K562 (cell line): ENCODE results near the gene BCL6B. TPM values are rescaled to one million over a fixed set of nuclear protein-coding genes. Genes with fewer than 3 reads are reported as not detected.

Experiments
- ARID3A ChIP-seq: IDR thresholded peaks from 2 replicates; pipeline ENCODE4 v1.6.1; 2012; ENCODE audit warnings: low read depth, low read length, improper control_type of control experiment, borderline replicate concordance
- ATF2 ChIP-seq: sonication (generic); formaldehyde crosslinking; IDR thresholded peaks from 2 replicates; pipeline ENCODE4 v1.8.1; 2022; ENCODE audit warnings: missing genetic modification reagents
- BCL6 ChIP-seq: fragments of 250-450 bp; sonication (Bioruptor Pico); IDR thresholded peaks from 2 replicates; pipeline ENCODE4 v1.4.0; 2020
- CREB3 ChIP-seq: fragments of 450-650 bp; conservative IDR thresholded peaks from 2 replicates; pipeline ENCODE4 v1.6.1; 2016; ENCODE audit warnings: missing genetic modification characterization, low read depth, mild to moderate bottlenecking, missing compliant biosample characterization, moderate library complexity
- DIDO1 ChIP-seq: fragments of 450-650 bp; IDR thresholded peaks from 2 replicates; pipeline ENCODE4 v1.6.1; 2016; ENCODE audit warnings: low read depth, missing biosample characterization, missing genetic modification characterization
- FIP1L1 ChIP-seq: fragments of 200-400 bp; formaldehyde crosslinking; IDR thresholded peaks from 2 replicates; pipeline ENCODE4 v1.6.1; 2018; ENCODE audit warnings: mild to moderate bottlenecking, low read depth, low read length; ENCODE audit not compliant: poor library complexity, severe bottlenecking
- HDAC8 ChIP-seq: fragments of 450-650 bp; IDR thresholded peaks from 2 replicates; pipeline ENCODE4 v1.6.1; 2016; ENCODE audit warnings: mild to moderate bottlenecking, missing genetic modification characterization, moderate library complexity, missing compliant biosample characterization
- KAT7 ChIP-seq: sonication (generic); formaldehyde crosslinking; IDR thresholded peaks from 2 replicates; pipeline ENCODE4 v1.8.0; 2022; ENCODE audit warnings: missing genetic modification reagents, mild to moderate bottlenecking, borderline replicate concordance
- MBD2 ChIP-seq: sonication (generic); IDR thresholded peaks from 2 replicates; pipeline ENCODE4 v1.6.1; 2016; ENCODE audit warnings: low read depth, borderline replicate concordance
- PML ChIP-seq: IDR thresholded peaks from 2 replicates; pipeline ENCODE4 v1.6.1; 2012; ENCODE audit warnings: low read length, inconsistent platforms
- PRMT5 ChIP-seq: sonication (generic); formaldehyde crosslinking; IDR thresholded peaks from 2 replicates; pipeline ENCODE4 v1.5.0; 2020; ENCODE audit warnings: missing genetic modification reagents
- PTBP1 ChIP-seq: fragments of 200-400 bp; formaldehyde crosslinking; IDR thresholded peaks from 2 replicates; pipeline ENCODE4 v1.6.1; 2017; ENCODE audit warnings: low read depth, low read length
- RB1 ChIP-seq: fragments of 450-650 bp; IDR thresholded peaks from 2 replicates; pipeline ENCODE4 v1.6.1; 2017; ENCODE audit warnings: low read depth, mild to moderate bottlenecking
- STAT5A ChIP-seq: IDR thresholded peaks from 2 replicates; pipeline ENCODE4 v1.6.1; 2012; ENCODE audit warnings: low read length, inconsistent platforms, borderline replicate concordance
- TAF1 ChIP-seq: IDR thresholded peaks from 2 replicates; pipeline ENCODE4 v1.6.1; 2011; ENCODE audit warnings: mild to moderate bottlenecking, low read length, moderate library complexity; ENCODE audit not compliant: insufficient read depth, control insufficient read depth, severe bottlenecking; ENCODE audit errors: extremely low read depth
- TCF3 ChIP-seq: sonication (generic); formaldehyde crosslinking; IDR thresholded peaks from 2 replicates; pipeline ENCODE4 v1.4.0; 2020; ENCODE audit warnings: mild to moderate bottlenecking, missing genetic modification reagents
- TEAD4 ChIP-seq, 2 experiments: sonication (generic) in 1 of 2; formaldehyde crosslinking in 1 of 2; IDR thresholded peaks; 2 replicates each; pipeline versions ENCODE4 v1.6.1 to v1.8.0; 2012 to 2022; ENCODE audit warnings: borderline replicate concordance in 1 of 2, inconsistent platforms in 1 of 2, low read length in 1 of 2, mild to moderate bottlenecking in 1 of 2, missing genetic modification reagents in 1 of 2
- THAP7 ChIP-seq: fragments of 250-450 bp; sonication (Bioruptor Pico); IDR thresholded peaks from 2 replicates; pipeline ENCODE4 v1.5.0; 2021
- ZFP1 ChIP-seq: fragments of 450-650 bp; formaldehyde crosslinking; IDR thresholded peaks from 2 replicates; pipeline ENCODE4 v1.4.0; 2020; ENCODE audit warnings: mild to moderate bottlenecking, mixed read lengths
- ZKSCAN3 ChIP-seq: fragments of 250-450 bp; sonication (Bioruptor Pico); IDR thresholded peaks from 2 replicates; pipeline ENCODE4 v1.4.0; 2020
- ZNF121 ChIP-seq: sonication (generic); formaldehyde crosslinking; conservative IDR thresholded peaks from 2 replicates; pipeline ENCODE4 v1.8.0; 2022; ENCODE audit warnings: missing genetic modification reagents
- ZNF134 ChIP-seq: fragments of 250-450 bp; sonication (Bioruptor Pico); conservative IDR thresholded peaks from 2 replicates; pipeline ENCODE4 v1.4.0; 2020
- ZNF324 ChIP-seq: fragments of 250-450 bp; sonication (Bioruptor Pico); IDR thresholded peaks from 2 replicates; pipeline ENCODE4 v1.4.0; 2020; ENCODE audit warnings: mild to moderate bottlenecking
- ZNF507 ChIP-seq: conservative IDR thresholded peaks from 2 replicates; pipeline ENCODE4 v1.6.1; 2017; ENCODE audit warnings: missing genetic modification characterization, missing compliant biosample characterization
- ZNF77 ChIP-seq: fragments of 250-450 bp; sonication (Bioruptor Pico); IDR thresholded peaks from 2 replicates; pipeline ENCODE4 v1.5.0; 2020
- polyA plus RNA-seq, 8 experiments: library from polyadenylated mRNA; depleted of rRNA in 4 of 8; stranded (reverse) in 5 of 8; unstranded in 3 of 8; fragments of >200 nt; fragmentation: Nextera tagmentation in 2 of 8; fragmentation: Illumina TruSeq in 1 of 8; extraction: Ambion mirVana in 2 of 8; extraction: Trizol in 1 of 8; gene quantifications; 2 replicates each; pipeline versions ENCODE4 v1.2.1 to v1.2.3, GENCODE V29; 2011 to 2014; ENCODE audit warnings: inconsistent platforms in 1 of 8, missing spikeins in 1 of 8
- total RNA-seq, 7 experiments: library from RNA; depleted of rRNA in 6 of 7; stranded (reverse); fragments of >200 nt in 6 of 7; fragmentation: Illumina TruSeq in 2 of 7; extraction: Trizol in 2 of 7; gene quantifications; 2 replicates each; pipeline versions ENCODE4 v1.2.1 to v1.2.3, GENCODE V29; 2011 to 2021; ENCODE audit warnings: low replicate concordance in 1 of 7

BCL6B gene
- total and polyA plus RNA-seq, 9 of the 15 experiments (the other 6 are each of a cell fraction or from before 2014, with no cell fraction given): 0.89 to 5.0 (median 3.6) TPM

GRCh38 chr17:7014261-7014994 lies 8.4 kb upstream of the BCL6B start (continued):
- TF ChIP-seq FIP1L1: no peak
- TF ChIP-seq THAP7: peak; percentile 92
- no peak for TF ChIP-seq ZFP1 (CRISPR knock-in tag)
- peak; percentile 96 for TF ChIP-seq ATF2 (CRISPR knock-in tag)
- TF ChIP-seq STAT5A: no peak
- TF ChIP-seq ZNF77 (CRISPR knock-in tag): no peak
- TF ChIP-seq PTBP1: no peak
- TF ChIP-seq ZKSCAN3 (CRISPR knock-in tag): no peak
- TF ChIP-seq ZNF134 (CRISPR knock-in tag): no peak
- TF ChIP-seq PML: peak; percentile 40
- no peak for TF ChIP-seq PRMT5 (CRISPR knock-in tag)
- TF ChIP-seq TEAD4 (IDR thresholded peaks at IDR 0.05; ENCODE audit: low read length): no peak
- TF ChIP-seq TEAD4 (CRISPR knock-in tag; IDR thresholded peaks at IDR 0.05; ENCODE audit: borderline replicate concordance): no peak
- TF ChIP-seq HDAC8 (tag): no peak
- no peak for TF ChIP-seq ARID3A
- no peak; the same call in 1 of the 2 replicates for TF ChIP-seq KAT7 (CRISPR knock-in tag)
- no peak for TF ChIP-seq ZNF507 (tag)
- no peak for TF ChIP-seq CREB3
- peak; percentile 79 for TF ChIP-seq TAF1
- peak; percentile 87 for TF ChIP-seq RB1
- TF ChIP-seq ZNF121 (CRISPR knock-in tag): no peak
- no peak for TF ChIP-seq DIDO1 (tag)
- no peak for TF ChIP-seq BCL6 (CRISPR knock-in tag)
- TF ChIP-seq TCF3 (CRISPR knock-in tag): no peak; the same call in 1 of the 2 replicates
- peak; percentile 52; the same call in 1 of the 2 replicates for TF ChIP-seq MBD2
- TF ChIP-seq ZNF324 (CRISPR knock-in tag): no peak
